Neural cell (in vitro differentiated cells): ENCODE data around the gene DNAJB2.

ENCODE experiments used
- EZH2 ChIP-seq: fragments of 200-600, 300-800 bp; shearing (Covaris generic), sonication (generic); IDR thresholded peaks from 2 replicates; pipeline ENCODE4 v1.6.1; 2014; ENCODE audit warnings: antibody characterized with exemption, low read length, borderline replicate concordance, mild to moderate bottlenecking; ENCODE audit not compliant: insufficient read depth, poor library complexity, severe bottlenecking
- TF ChIP-seq, protein P1 (sequence below): fragments of 450-650 bp; IDR thresholded peaks from 2 replicates; pipeline ENCODE4 v1.5.1; 2014; ENCODE audit warnings: antibody characterized with exemption, mild to moderate bottlenecking, moderate library complexity; ENCODE audit not compliant: poor library complexity, severe bottlenecking
- TF ChIP-seq, protein P2 (sequence below): IDR thresholded peaks from 2 replicates; pipeline ENCODE4 v1.6.1; 2012; ENCODE audit warnings: borderline replicate concordance

GRCh38 chr2:219268294-219268693, 10.9 kb upstream of the DNAJB2 start:
- no peak for TF ChIP-seq EZH2
- TF ChIP-seq, protein P1, sequence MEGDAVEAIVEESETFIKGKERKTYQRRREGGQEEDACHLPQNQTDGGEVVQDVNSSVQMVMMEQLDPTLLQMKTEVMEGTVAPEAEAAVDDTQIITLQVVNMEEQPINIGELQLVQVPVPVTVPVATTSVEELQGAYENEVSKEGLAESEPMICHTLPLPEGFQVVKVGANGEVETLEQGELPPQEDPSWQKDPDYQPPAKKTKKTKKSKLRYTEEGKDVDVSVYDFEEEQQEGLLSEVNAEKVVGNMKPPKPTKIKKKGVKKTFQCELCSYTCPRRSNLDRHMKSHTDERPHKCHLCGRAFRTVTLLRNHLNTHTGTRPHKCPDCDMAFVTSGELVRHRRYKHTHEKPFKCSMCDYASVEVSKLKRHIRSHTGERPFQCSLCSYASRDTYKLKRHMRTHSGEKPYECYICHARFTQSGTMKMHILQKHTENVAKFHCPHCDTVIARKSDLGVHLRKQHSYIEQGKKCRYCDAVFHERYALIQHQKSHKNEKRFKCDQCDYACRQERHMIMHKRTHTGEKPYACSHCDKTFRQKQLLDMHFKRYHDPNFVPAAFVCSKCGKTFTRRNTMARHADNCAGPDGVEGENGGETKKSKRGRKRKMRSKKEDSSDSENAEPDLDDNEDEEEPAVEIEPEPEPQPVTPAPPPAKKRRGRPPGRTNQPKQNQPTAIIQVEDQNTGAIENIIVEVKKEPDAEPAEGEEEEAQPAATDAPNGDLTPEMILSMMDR, result no peak
- TF ChIP-seq, protein P2, sequence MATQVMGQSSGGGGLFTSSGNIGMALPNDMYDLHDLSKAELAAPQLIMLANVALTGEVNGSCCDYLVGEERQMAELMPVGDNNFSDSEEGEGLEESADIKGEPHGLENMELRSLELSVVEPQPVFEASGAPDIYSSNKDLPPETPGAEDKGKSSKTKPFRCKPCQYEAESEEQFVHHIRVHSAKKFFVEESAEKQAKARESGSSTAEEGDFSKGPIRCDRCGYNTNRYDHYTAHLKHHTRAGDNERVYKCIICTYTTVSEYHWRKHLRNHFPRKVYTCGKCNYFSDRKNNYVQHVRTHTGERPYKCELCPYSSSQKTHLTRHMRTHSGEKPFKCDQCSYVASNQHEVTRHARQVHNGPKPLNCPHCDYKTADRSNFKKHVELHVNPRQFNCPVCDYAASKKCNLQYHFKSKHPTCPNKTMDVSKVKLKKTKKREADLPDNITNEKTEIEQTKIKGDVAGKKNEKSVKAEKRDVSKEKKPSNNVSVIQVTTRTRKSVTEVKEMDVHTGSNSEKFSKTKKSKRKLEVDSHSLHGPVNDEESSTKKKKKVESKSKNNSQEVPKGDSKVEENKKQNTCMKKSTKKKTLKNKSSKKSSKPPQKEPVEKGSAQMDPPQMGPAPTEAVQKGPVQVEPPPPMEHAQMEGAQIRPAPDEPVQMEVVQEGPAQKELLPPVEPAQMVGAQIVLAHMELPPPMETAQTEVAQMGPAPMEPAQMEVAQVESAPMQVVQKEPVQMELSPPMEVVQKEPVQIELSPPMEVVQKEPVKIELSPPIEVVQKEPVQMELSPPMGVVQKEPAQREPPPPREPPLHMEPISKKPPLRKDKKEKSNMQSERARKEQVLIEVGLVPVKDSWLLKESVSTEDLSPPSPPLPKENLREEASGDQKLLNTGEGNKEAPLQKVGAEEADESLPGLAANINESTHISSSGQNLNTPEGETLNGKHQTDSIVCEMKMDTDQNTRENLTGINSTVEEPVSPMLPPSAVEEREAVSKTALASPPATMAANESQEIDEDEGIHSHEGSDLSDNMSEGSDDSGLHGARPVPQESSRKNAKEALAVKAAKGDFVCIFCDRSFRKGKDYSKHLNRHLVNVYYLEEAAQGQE, result no peak
